GM19025 (cell line): ENCODE results near the gene SERGEF.
"Not testable (repeated sequence)": the region's sequence is repeated elsewhere in the genome, so short reads cannot be mapped to it uniquely, and the experiment has no call there.

Experiments
- ATAC-seq: cut with Tn5 transposase; IDR thresholded peaks from one replicate; pipeline ENCODE4 v1.9.1; 2021; ENCODE audit warnings: mild to moderate bottlenecking, low read depth, moderate library complexity; ENCODE audit not compliant: unreplicated experiment

Gene SERGEF

DNA sequence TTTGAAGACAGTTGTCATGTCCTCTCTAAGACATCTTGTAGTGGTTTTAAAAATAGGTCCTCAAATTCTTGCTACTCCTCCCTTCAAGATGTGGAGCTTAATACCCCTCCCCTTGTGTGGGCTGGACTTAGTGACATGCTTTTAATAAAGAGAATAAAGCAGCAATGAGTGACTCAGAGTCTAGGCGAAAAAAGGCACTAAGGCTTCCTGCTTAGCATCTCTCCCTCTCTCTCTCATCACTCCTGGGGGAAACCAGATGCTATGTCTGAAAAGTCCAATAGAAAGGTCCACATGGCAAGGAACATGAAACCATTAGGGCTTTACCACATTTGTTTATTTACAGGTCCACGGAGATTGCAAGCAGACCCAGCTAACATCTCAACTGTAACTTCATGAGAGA, 11.7 kb downstream of the SERGEF start:
- peak; percentile 4 for ATAC-seq

DNA sequence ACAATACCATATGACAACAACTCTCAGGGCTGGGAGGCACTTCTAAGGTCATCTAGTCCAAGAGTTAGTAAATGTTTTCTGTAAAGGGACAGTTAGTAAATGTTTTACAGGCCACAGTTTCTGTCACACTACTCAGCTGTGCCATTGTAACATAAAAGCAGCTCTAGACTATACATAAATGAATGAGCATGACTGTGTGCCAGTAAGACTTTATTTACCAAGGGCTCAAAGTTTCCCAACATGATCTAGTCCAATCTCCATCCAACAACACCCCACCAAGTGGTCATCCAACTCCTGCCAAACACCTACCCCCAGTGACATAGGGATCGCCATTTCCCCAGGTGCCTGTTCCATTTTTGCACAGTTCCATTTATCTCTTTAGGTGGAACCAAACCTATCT, 12.1 kb downstream of the SERGEF start:
- peak; percentile 85 for ATAC-seq

DNA sequence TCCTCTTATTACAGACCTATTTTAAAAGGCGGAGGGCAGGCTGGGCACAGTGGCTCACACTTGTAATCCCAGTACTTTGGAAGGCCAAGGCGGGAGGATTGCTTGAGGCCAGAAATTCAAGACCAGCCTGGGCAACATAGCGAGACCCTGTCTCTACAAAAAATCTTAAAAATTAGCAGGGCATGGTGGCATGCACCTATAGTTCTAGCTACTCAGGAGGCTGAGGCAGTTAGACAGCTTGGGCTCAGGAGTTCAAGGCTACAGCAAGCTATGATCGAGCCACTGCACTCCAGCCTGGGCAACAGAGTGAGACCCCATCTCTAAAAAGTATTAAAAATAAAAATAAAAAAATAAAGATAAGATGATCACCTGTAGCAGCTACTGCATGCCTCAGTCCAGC, 12.7 kb downstream of the SERGEF start:
- ATAC-seq: not testable (repeated sequence)

DNA sequence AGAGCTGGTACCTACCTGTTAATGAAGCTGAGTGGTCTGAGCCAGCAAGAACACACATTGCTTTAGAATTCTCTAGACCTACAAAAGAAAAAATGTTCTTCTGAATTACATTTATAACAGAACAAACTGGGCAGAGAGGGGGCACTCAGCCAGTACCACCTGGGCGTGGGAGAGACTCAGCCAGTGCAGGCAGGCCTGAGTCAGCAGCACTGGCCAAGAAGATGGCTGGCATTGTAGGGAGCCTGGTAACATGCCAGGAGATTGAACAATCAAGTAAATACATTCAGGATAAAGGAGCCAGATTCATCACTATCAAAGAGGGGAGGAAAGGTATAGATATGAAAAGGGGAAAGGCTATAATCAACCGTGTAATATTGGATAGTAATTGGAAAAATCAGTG, 19.9 kb downstream of the SERGEF start:
- ATAC-seq: no peak

DNA sequence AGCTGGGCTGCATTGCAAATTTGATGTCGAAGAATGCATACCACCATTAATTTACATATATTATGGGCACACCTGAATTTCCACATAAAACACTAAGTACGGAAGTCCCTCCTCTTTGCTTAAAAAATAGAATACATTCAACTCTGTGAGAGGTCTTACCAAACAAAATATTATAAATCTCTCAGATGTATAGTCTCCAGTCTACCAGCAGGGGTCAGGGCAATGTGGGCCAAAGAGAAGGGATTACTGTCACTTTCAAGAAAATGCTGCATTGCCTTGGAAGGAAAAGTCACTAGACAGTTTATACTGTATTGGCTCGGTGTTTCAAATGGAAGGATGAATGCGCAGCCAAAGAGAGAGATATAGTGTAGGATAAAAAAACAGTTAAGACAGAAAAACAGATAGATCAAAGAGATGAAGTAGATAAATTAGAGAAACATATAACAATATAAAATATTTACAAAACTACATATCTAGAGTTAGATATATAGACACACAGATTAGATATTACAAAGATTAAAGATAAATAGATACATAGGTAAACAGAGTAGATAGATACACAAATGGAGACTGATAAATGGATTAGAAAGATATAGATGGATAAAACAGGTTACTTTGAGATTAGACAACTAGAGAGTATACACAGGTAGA, 20.9 kb downstream of the SERGEF start:
- ATAC-seq: peak; percentile 57

DNA sequence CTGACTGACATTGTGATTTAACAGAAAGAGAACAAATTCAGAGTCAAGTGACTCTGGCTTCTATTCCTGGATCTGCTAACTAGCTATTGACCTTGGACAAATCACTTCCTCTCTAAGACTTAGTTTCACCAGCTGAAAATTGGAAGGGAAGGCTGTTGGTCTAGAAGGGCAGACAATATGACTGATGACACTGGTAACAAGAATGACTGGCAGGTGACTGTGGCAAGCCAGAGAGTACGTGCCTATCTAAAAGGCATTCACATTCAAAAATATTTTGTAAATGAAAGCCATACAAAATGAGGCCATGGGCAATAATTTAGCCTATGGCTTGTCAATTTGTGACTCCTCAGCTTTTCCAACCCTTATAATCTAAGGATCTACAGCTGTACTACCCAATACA, 23.5 kb downstream of the SERGEF start:
- ATAC-seq: no peak

DNA sequence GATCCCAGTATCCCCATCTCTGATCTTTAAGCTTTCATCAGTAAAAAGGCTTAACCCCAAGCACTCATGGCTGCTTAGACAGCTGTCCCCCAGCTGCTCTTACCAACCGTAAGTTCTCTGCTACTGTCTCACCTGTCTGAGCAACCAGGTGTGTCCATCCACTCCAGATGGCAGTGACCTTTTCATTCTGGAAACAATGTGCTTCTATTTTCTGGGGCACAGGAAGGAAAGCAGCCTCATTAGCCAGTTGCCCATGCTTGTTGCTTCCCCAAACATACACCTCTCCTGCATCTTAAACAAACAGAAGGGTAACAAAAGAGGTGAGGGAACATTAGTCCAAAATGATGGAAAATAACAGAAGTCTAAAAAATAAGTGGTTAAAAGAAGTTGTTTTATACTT, 24.4 kb downstream of the SERGEF start:
- ATAC-seq: no peak

DNA sequence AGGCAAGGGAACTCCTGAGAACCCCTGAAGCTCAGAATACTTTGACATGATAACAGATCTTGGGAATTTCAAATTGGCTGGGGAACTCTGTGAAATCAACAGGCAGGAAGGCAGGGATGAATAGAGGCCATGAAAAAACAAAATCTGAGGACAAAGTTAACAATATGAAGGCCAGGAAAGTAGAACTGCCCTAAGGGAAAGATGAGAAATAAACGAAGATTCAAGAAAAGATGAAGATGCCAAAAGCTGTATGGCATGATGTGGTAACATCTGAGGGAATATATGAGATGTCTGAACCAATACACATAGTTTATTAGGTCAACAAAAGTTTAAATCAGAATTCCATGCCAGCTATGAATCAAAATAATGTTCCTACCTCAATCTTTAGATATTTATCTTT, 25.0 kb downstream of the SERGEF start:
- no peak for ATAC-seq

DNA sequence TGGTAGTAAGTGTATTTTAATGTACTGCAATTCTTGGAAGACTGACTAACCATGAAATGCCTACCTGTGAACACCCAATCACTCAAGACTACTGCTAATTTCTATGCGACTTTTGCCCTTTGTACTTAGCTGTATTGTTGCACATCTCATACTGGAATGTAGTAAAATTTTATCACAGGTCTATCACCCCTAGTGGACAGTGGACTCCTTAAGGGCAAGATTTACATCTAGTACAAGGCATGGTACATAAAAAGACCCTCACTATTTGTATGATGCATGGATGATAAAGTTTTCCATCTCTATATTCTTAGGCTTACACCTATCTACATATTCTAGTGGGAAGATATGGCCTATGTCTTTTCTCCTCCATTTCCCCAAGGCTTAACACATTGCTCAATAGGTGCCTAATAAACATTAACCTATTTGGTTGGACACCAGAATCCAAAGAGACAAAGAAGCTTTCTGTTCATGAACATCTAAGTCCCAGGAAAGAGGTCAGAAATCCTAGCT, 26.1 kb downstream of the SERGEF start:
- ATAC-seq: no peak

DNA sequence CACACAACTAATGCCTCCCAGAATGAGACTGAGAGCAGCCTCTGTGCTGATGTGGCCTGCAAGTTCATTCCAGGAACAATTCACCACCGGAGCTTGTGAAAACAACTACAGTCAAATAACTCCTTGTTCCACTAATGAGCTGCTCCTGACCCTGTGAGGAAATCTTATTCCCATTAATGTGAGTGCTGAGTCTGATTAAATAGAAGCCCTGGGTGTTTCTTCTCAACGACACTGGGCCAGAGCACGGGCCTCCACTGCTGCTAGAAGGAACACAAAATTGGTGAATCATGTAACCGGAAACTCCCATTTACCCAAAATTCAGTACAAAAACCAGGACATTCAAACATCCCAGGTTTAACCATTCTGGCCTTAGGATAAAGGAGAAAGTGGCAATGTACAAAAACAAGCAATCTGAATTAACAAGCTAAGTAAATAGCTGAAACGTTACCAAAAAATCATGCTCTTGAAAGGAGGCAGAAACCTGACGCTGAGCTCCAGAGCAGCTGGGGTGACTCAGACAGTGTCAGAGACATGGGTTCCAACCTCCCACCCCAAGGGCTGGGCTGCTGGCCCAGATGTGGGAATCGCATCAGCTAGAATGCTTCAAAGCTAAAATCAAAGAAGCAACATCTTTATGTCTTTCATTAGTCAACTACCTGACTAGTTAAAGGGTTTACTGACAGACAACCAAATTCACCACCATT, 26.7 kb downstream of the SERGEF start:
- ATAC-seq: no peak

DNA sequence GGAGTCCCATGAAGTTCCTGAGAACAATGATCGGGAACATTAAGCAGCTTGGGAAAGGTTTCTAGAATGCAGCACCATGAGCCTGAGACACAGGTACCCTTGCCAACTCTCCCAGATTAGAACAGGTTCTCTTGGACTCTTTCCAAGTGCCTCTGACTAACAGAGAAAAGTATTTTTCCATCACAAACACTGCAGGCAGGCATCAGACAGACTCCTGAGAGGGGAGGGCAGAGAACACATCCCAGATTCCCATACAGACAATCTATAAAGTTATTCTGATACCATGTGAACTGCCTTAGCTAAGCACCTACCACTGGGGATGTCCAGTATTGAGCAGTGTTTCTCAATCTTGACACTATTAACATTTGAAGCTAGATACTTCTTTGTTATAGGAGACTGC, 27.3 kb downstream of the SERGEF start:
- no peak for ATAC-seq

DNA sequence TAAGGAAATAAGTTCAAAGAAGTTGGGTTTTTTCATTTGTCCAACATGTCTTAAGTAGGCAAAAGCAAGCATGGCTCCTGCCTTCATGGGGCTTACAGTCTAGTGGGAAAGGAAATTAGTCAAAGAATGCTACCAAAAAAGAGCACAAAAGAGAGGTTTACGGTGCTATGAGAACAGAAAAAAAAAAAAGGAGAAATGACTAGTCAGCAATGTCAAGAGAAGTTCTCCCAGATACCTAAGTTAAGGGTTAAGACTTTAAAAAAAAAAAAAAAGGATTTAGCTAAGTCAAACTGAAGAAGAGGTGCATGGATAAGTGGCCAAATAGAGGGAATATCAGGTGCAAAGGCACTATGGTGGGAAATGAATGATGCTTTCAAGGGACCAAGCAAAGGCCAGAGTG, 29.3 kb downstream of the SERGEF start:
- no peak for ATAC-seq

DNA sequence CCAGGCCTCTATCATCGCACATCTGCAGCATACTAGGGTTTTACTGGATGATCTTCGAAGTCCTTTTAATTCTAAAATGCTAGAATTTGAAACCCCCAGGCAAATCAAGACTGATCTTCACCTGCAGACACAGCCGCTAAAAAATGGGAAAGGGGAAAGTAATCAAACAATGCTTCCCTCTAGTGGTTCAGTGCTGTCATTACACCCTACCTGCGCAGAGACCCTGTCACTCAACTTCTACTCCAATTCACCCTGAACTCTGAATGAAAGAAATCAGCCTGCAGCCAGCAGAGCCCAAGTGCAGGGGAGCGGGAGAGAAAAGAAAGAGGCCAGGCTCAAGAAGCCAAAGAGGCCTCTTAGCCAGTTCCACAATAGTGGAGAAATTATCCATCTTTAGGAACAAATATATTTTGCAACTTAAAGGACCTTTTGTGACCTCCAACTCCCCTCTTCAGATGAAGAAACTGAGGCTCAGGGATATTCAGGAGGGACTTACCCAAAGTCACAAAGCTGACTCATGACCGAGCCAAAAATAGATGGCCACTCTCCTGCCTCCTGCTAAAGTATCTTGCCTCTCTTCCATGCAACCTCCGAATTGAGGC, 33.0 kb downstream of the SERGEF start:
- no peak for ATAC-seq

DNA sequence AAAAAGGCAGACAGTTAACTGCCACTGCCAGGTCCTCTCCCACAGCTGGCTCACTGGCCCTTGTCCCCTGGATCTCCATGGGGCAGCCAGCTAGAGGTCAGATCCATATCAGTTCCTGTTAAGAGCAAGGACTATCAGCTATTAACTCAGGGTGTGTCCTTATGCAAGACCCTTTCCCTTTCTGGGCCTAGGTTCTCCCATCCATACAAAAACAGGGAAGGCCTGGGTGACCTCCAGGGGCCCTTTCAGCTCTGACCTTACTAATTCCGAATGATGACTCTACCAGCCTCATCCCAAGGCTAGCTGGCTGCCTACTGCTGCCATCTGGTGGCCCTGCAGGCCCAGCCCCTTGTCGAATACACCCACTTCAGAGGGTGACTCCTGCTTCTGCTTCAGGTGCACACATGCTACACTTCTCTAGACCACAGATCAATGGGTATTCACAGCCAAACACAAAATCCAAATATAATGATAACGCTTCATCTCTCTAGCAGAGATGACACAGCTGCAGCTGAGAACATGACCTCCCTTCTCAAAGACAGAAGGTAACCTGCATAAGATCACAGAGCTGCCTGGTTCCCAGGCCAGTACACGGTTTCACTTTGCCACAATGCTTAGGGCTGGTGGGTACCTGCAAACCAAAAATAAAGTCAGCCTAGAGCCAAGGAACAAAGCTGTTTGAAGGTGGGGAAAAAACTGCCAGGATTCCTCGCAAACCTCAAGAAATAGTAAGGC, 34.1 kb downstream of the SERGEF start:
- no peak for ATAC-seq

DNA sequence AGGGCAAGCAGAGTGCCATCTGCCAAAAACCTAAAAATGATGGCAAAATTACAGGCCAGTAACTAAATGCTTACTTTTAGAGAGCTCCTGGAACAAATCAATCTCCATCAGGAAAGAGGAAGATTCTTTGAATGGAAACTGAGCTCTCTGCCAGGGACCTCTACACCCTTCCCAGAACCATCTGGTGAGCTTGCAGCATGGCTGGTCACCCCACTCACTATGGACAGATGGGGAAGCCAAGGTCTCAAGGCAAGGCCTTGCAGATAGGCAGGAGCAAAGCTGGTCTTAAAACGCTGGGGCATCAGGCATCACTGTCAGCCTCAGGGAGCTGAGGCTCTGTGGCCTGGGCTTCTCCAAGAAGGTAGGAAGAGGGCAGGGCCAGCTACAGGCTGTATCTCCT, 36.2 kb downstream of the SERGEF start:
- ATAC-seq: no peak

DNA sequence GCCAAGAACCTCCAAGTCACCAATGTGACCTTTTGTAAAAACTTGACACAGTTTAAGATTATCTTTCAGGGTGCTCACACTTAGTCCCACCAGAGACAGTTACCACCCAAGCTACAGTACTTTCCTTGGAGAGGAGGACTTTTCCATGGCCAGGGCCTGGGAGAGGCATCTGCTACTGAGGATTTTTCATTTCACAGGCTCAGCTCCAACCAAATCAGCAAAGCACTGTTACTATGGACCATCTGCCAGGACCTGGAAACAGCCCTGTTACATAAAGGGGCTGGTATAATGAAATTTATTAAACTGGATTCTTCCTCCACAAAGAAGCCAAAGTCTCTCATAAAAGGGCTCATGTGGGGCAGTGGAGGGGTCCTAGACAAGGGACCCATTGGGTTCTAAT, 38.6 kb downstream of the SERGEF start:
- ATAC-seq: no peak

DNA sequence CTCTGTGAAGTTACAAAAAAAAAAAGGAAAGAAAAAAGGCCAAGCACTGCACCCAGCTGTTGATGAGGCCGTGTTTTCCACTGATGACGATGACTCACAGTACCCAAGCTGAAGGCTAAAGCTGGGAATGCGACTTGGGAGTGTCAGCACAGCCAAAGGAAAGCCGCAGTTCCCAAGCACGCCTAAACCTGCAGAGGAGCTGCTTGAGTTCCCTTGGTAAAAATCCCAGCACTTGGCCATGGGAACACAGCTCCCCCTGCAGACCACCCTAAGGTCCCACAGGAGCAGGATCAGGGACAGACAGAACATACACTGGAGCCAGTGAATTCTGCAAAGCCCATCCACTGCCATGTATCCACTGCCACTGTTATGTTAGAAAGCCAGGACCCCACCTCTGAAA, 39.9 kb downstream of the SERGEF start:
- ATAC-seq: no peak

DNA sequence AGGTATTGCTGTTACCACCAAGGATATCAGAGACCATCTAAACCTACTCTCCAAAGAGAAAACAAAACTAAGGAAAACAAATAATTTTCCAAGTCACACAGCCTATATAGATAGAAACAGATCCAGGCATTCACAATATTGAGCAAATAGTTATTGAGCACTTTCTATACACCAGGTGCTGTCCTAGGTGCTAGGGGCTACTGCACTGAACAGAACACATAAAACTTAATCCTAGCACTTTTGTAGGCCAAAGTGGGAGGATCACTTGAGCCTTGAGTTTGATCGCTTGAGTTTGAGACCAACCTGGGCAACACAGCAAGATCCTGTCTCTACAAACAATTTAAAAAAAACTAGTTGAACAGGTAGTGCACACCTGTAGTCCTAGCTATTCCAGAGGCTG, 44.6 kb downstream of the SERGEF start:
- no peak for ATAC-seq

DNA sequence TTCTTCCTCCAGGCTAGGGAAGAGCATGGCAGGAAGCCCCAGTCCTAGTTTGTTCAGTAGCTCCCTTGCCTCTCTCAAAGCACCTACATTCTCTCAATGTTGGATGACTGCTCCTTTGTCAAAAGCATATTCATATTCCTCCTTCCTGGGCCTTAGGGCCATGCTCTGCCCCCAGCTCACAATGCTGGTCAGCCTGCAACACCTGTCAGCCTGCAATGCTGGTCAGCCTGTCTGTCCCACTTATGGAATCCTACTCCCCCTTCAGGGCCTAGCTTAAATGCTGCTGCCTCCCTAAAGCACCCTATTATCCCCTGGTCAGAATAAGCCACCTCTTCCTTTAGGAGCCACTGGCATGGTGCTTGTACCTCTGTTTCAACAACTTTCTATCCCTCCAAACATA, 45.2 kb downstream of the SERGEF start:
- ATAC-seq: no peak

DNA sequence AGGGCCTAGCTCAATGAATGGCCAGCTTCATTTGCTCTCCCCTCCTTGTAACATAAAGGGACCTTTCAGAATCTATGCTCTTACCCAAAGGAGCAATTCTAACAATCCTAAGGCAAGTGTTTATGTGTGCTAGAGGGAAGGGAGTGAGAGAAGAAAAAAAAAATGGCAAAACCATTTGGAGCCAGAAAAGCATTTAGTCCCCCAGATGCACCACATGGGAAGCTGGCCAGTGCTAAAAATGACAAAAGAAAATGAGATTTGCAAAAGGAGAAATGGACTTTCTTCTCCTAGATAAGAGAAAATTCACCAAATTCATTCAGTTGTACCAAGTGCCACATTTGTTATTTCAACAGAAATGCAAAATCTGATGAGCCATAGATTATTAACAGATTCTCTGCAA, 52.8 kb downstream of the SERGEF start:
- no peak for ATAC-seq

DNA sequence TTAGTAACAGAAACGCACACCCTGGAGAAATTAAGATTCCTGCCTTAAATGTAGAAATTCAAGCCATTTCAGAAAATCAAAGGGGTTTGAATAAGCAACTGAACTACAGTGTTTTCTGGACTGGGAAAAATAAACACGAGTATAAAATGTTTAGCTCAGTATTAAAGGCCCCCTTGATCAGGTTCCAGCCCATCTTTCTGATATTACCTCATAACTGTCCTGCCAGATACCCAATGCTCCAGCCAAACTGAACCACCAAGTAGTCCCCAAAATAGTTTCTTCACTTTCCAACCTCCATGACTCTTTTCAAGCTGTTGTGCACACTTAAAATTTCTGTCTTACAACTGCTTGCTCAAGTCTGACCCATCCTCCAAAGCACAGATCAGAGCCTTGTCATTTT, 54.4 kb downstream of the SERGEF start:
- ATAC-seq: no peak
